ENCODE data around the gene SLC25A30. TPM values are rescaled to one million over a fixed set of nuclear protein-coding genes. Genes with fewer than 3 reads are reported as not detected.
"Not testable (repeated sequence)": the region's sequence is repeated elsewhere in the genome, so short reads cannot be mapped to it uniquely, and the experiment has no call there.

SLC25A30 gene
- total RNA-seq, 4 donors from 2014 or later: 10.1 to 21.9 (median 11.9) TPM

GRCh38 chr13:45381196-45381595, 37.0 kb downstream of the SLC25A30 start:
- no peak for DNase-seq (ENCODE audit: low spot score)
- ATAC-seq (ENCODE audit: low FRiP score): no peak
- no peak for TF ChIP-seq CTCF (IDR thresholded peaks at IDR 0.05)

- DNase-seq (ENCODE audit: low spot score); ATAC-seq (ENCODE audit: low FRiP score): not testable (repeated sequence)
Observed at GRCh38 chr13:45380708-45381107, 37.5 kb downstream of the SLC25A30 start.

GRCh38 chr13:45379516-45379915, 38.7 kb downstream of the SLC25A30 start:
- ATAC-seq (ENCODE audit: low FRiP score); DNase-seq (ENCODE audit: low spot score): not testable (repeated sequence)

GRCh38 chr13:45378786-45379185, 39.4 kb downstream of the SLC25A30 start:
- not testable (repeated sequence) for DNase-seq (ENCODE audit: low spot score); ATAC-seq (ENCODE audit: low FRiP score)

- ATAC-seq (ENCODE audit: low FRiP score); DNase-seq (ENCODE audit: low spot score): not testable (repeated sequence)
Observed at GRCh38 chr13:45377314-45377713, 40.9 kb downstream of the SLC25A30 start.

- DNase-seq (ENCODE audit: low spot score); ATAC-seq (ENCODE audit: low FRiP score): not testable (repeated sequence)
Observed at GRCh38 chr13:45376651-45377050, 41.5 kb downstream of the SLC25A30 start.

GRCh38 chr13:45374917-45375316, 43.3 kb downstream of the SLC25A30 start:
- ATAC-seq (ENCODE audit: low FRiP score): no peak
- DNase-seq (ENCODE audit: low spot score): no peak
- TF ChIP-seq CTCF (IDR thresholded peaks at IDR 0.05): no peak

- no peak for TF ChIP-seq CTCF (IDR thresholded peaks at IDR 0.05)
- ATAC-seq (ENCODE audit: low FRiP score) (no peak), DNase-seq (ENCODE audit: low spot score) (no peak)
Observed at GRCh38 chr13:45373162-45373547, 45.0 kb downstream of the SLC25A30 start.

GRCh38 chr13:45372189-45373161, 45.7 kb downstream of the SLC25A30 start:
- DNase-seq (ENCODE audit: low spot score) (no peak), ATAC-seq (ENCODE audit: low FRiP score) (no peak)
- TF ChIP-seq CTCF (IDR thresholded peaks at IDR 0.05): no peak
